ENCODE data around the gene ABLIM2.

DNA sequence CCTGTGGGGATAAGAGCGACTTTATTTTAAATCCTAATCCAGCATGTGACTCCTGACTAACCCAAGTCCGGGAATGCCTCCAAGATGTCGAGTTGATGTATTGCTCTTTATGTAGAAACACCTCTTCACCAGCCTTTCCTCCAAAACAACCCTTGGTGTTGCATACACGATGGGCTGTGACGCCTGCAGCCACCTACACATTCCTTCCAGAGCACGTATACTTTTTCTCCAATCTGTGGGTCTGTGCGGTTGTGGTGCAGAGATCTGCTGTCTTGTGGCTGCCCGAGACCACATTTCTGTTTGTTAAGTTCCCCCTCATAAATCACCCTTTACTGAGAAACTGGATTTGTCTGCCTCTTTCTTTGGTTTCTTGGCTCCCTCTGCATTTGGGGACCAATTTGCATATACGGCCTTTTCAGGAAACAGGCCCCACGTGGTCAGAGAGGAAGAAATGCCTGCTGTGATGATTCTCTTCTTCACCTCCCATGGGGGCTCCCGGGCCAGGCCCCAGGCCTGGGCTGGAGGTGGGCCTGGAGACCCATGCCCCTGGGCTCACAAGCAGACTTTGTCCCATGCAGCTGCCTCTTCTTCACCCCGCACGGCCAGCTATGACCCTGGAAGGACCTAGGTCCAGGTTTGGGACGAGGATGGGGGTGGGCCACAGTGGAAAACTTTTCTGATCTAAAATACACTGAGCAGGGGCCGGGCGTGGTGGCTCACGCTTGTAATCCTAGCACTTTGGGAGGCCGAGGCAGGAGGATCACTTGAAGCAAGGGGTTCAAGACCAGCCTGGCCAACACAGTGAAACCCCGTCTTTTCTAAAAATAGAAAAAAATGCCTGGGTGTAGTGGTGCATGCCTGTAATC, 197.6 kb downstream of the ABLIM2 start:
- no peak for TF ChIP-seq POLR2A (IDR thresholded peaks at IDR 0.05)
- TF ChIP-seq, protein P1, sequence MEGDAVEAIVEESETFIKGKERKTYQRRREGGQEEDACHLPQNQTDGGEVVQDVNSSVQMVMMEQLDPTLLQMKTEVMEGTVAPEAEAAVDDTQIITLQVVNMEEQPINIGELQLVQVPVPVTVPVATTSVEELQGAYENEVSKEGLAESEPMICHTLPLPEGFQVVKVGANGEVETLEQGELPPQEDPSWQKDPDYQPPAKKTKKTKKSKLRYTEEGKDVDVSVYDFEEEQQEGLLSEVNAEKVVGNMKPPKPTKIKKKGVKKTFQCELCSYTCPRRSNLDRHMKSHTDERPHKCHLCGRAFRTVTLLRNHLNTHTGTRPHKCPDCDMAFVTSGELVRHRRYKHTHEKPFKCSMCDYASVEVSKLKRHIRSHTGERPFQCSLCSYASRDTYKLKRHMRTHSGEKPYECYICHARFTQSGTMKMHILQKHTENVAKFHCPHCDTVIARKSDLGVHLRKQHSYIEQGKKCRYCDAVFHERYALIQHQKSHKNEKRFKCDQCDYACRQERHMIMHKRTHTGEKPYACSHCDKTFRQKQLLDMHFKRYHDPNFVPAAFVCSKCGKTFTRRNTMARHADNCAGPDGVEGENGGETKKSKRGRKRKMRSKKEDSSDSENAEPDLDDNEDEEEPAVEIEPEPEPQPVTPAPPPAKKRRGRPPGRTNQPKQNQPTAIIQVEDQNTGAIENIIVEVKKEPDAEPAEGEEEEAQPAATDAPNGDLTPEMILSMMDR (IDR thresholded peaks at IDR 0.05): no peak
